ENCODE results near the gene ZNF428. TPM values are rescaled to one million over a fixed set of nuclear protein-coding genes. Genes with fewer than 3 reads are reported as not detected.
A peak's percentile ranks its signal among the peaks of the same experiment; 100 is the strongest.

Gene ZNF428
- total and polyA plus RNA-seq, 7 donors = 12.4 to 39.0 (median 27.9) TPM

GRCh38 chr19:43575955-43576878 lies 43.2 kb downstream of the ZNF428 start:
- no peaks in the 10 kb centered on the region for H3K27me3 ChIP-seq (ENCODE audit: insufficient read depth in 3 of 3, low read length in 2 of 3)
- H3K9me3 ChIP-seq = no peaks in the 10 kb centered on the region
- H3K4me1 ChIP-seq = peaks cover 12% of the 10 kb centered on the region
- DNase-seq = no peak
- ATAC-seq = peak in 3 of 4 donors; percentile 2 to 16 (median 7)
- peak overlapping the region; percentile 86 for H3K27ac ChIP-seq
- no peak for TF ChIP-seq CTCF (IDR thresholded peaks at IDR 0.05)
- peak overlapping the region; percentile 97 for H3K4me3 ChIP-seq
- H3K36me3 ChIP-seq (ENCODE audit: insufficient read depth in 1 of 2, low read depth in 1 of 2) = peaks cover 0 to 26% of the 10 kb centered on the region in 2 donors
- intact Hi-C loops (cut with DNase I) = loop anchor here in 1 of 2 donors (2.0 kb wide), 1 partner anchor 19 kb away; no protein-coding TSS in a partner anchor
- WGBS, 3 donors = 60 to 70% (median 68%) methylated on average over 37 of the region's 37 CpGs

- no peak for TF ChIP-seq CTCF (IDR thresholded peaks at IDR 0.05)
- Histone ChIP-seq H3K27ac (peak within 1 kb of the TSS; percentile 86), H3K4me3 (peak within 1 kb of the TSS; percentile 97), H3K36me3 (ENCODE audit: insufficient read depth in 1 of 2, low read depth in 1 of 2) (peaks cover 0 to 26% of the 10 kb centered on the region in 2 donors), H3K9me3 (no peaks in the 10 kb centered on the region), H3K27me3 (ENCODE audit: insufficient read depth in 3 of 3, low read length in 2 of 3) (no peaks in the 10 kb centered on the region), H3K4me1 (peaks cover 12% of the 10 kb centered on the region)
- intact Hi-C loops (cut with DNase I) = no loop called here
- WGBS, 3 donors = 0% methylated on average over 42 to 51 of the region's 51 CpGs
- peak; percentile 100 for ATAC-seq
- peak; percentile 98 to 99 for DNase-seq
Observed at GRCh38 chr19:43575156-43575950, 44.1 kb downstream of the ZNF428 start, which contains the start of the genes PINLYP and XRCC1. Gene PINLYP, plus strand, starts transcription at chr19:43575801. Its CDS starts 1,391 bp downstream, at chr19:43577192. Gene XRCC1, minus strand, starts transcription at chr19:43575527. Its CDS starts 69 bp downstream, at chr19:43575458.

- Histone ChIP-seq H3K9me3 (no peaks in the 10 kb centered on the region), H3K27me3 (ENCODE audit: insufficient read depth in 3 of 3, low read length in 2 of 3) (no peaks in the 10 kb centered on the region), H3K27ac (peak overlapping the region; percentile 86), H3K4me3 (peak overlapping the region; percentile 97), H3K36me3 (ENCODE audit: insufficient read depth in 1 of 2, low read depth in 1 of 2) (peaks cover 0 to 33% of the 10 kb centered on the region in 2 donors), H3K4me1 (peaks cover 12% of the 10 kb centered on the region)
- ATAC-seq (no peak), DNase-seq (no peak)
- no peak for TF ChIP-seq CTCF (IDR thresholded peaks at IDR 0.05)
- intact Hi-C loops (cut with DNase I) = no loop called here
- WGBS, 3 donors = 28 to 32% (median 29%) methylated on average over 12 of the region's 12 CpGs
Observed at GRCh38 chr19:43574424-43575155, 44.8 kb downstream of the ZNF428 start.

- no peak for ATAC-seq
- Histone ChIP-seq H3K4me1 (peaks cover 12% of the 10 kb centered on the region), H3K4me3 (no peak overlapping the region), H3K36me3 (ENCODE audit: insufficient read depth in 1 of 2, low read depth in 1 of 2) (peaks cover 0 to 33% of the 10 kb centered on the region in 2 donors), H3K27me3 (ENCODE audit: insufficient read depth in 3 of 3, low read length in 2 of 3) (no peaks in the 10 kb centered on the region), H3K27ac (no peak overlapping the region), H3K9me3 (no peaks in the 10 kb centered on the region)
- TF ChIP-seq CTCF (IDR thresholded peaks at IDR 0.05) = no peak
- intact Hi-C loops (cut with DNase I) = no loop called here
- no peak for DNase-seq
- WGBS, 3 donors = 81 to 89% (median 82%) methylated on average over 3 of the region's 3 CpGs
Observed at GRCh38 chr19:43572171-43572588, 47.2 kb downstream of the ZNF428 start.

Measured in psoas muscle (tissue), 8 donors.